IMR-90 (cell line): ENCODE results near the gene NMT1. TPM values are rescaled to one million over a fixed set of nuclear protein-coding genes. Genes with fewer than 3 reads are reported as not detected.

ENCODE experiments used
- ATAC-seq: fragments of 200-7000 bp; cut with Tn5 transposase; 2 replicates; pipeline ENCODE4 v1.9.1; 2020; ENCODE audit warnings: low read depth, mild to moderate bottlenecking, moderate library complexity
- BruUV-seq: library from RNA; stranded (reverse); fragments of 400-500 nt; replicated peaks from 2 replicates; lab custom pipeline; 2021; lab: Mats Ljungman, UMichigan
- CTCF ChIA-PET: fragments of 300-600 bp; formaldehyde crosslinking; extraction: SDS; loops from one replicate; lab custom pipeline; 2021; ENCODE audit warnings: antibody characterized with exemption; lab: Yijun Ruan, JAX
- POLR2A ChIA-PET: fragments of 300-600 bp; sonication (Branson Sonifier 250); formaldehyde crosslinking; loops from one replicate; lab custom pipeline; 2022; ENCODE audit warnings: antibody characterized with exemption; ENCODE audit not compliant: unreplicated experiment; lab: Charles Lee
- DNase-seq: peaks from one replicate; pipeline ENCODE4 v3.0.0; 2013
- H2AFZ ChIP-seq: replicated peaks from 2 replicates; pipeline ENCODE3; 2013; ENCODE audit warnings: low read length, mild to moderate bottlenecking; ENCODE audit not compliant: poor library complexity
- H2AK5ac ChIP-seq: 2 replicates; pipeline ENCODE4 v1.6.1; 2013; ENCODE audit warnings: low read depth, low read length, inconsistent platforms
- H2AK9ac ChIP-seq: replicated peaks from 2 replicates; pipeline ENCODE3; 2013; ENCODE audit warnings: mild to moderate bottlenecking, low read depth, low read length, moderate library complexity; ENCODE audit not compliant: poor library complexity
- H2BK120ac ChIP-seq: 2 replicates; pipeline ENCODE4 v1.6.1; 2013; ENCODE audit warnings: low read depth, low read length, inconsistent platforms
- H2BK15ac ChIP-seq: 3 replicates; pipeline ENCODE4 v1.6.1; 2013; ENCODE audit warnings: low read depth, low read length, inconsistent platforms
- H2BK20ac ChIP-seq: 2 replicates; pipeline ENCODE4 v1.6.1; 2013; ENCODE audit warnings: low read depth, mild to moderate bottlenecking, inconsistent platforms, low read length, moderate library complexity
- H2BK5ac ChIP-seq: 2 replicates; pipeline ENCODE4 v1.6.1; 2013; ENCODE audit warnings: mild to moderate bottlenecking, low read depth, low read length, inconsistent platforms; ENCODE audit not compliant: poor library complexity, severe bottlenecking
- H3K14ac ChIP-seq: replicated peaks from 2 replicates; pipeline ENCODE4 v1.6.1; 2013; ENCODE audit warnings: low read depth, low read length, inconsistent platforms
- H3K18ac ChIP-seq: 2 replicates; pipeline ENCODE4 v1.6.1; 2013; ENCODE audit warnings: low read depth, low read length, control low read depth
- H3K23ac ChIP-seq: 2 replicates; pipeline ENCODE4 v1.6.1; 2013; ENCODE audit warnings: low read depth, low read length, inconsistent platforms
- H3K27ac ChIP-seq: 2 replicates; pipeline ENCODE4 v1.5.1; 2013; ENCODE audit warnings: mild to moderate bottlenecking, control low read depth, low read length; ENCODE audit not compliant: insufficient read depth
- H3K27me3 ChIP-seq: 2 replicates; pipeline ENCODE4 v1.6.1; 2013; ENCODE audit warnings: low read length; ENCODE audit not compliant: control insufficient read depth, insufficient read depth
- H3K36me3 ChIP-seq: 2 replicates; pipeline ENCODE4 v1.6.1; 2013; ENCODE audit warnings: low read length, mixed read lengths; ENCODE audit not compliant: control insufficient read depth, insufficient read depth
- H3K4ac ChIP-seq: 2 replicates; pipeline ENCODE4 v1.6.1; 2013; ENCODE audit warnings: low read depth, low read length, inconsistent platforms
- H3K4me1 ChIP-seq: 2 replicates; pipeline ENCODE4 v1.6.1; 2013; ENCODE audit warnings: low read length, mixed read lengths; ENCODE audit not compliant: control insufficient read depth, insufficient read depth
- H3K4me2 ChIP-seq: 2 replicates; pipeline ENCODE4 v1.6.1; 2013; ENCODE audit warnings: low read depth, mild to moderate bottlenecking, control low read depth, low read length, moderate library complexity
- H3K4me3 ChIP-seq: 2 replicates; pipeline ENCODE4 v1.5.1; 2013; ENCODE audit warnings: low read depth, mild to moderate bottlenecking, control low read depth, low read length, moderate library complexity; ENCODE audit not compliant: insufficient read depth
- H3K56ac ChIP-seq: 2 replicates; pipeline ENCODE4 v1.6.1; 2013; ENCODE audit warnings: low read length, inconsistent platforms; ENCODE audit not compliant: insufficient read depth; ENCODE audit errors: extremely low read depth
- H3K79me1 ChIP-seq, 2 experiments: 2 replicates each; pipeline ENCODE4 v1.6.1; 2013; ENCODE audit warnings: low read length in 2 of 2, inconsistent platforms in 1 of 2, low read depth in 1 of 2
- H3K9ac ChIP-seq: 2 replicates; pipeline ENCODE4 v1.6.1; 2013; ENCODE audit warnings: low read depth, low read length, control low read depth
- H3K9me1 ChIP-seq: 2 replicates; pipeline ENCODE4 v1.6.1; 2013; ENCODE audit warnings: low read length, inconsistent platforms; ENCODE audit not compliant: insufficient read depth
- H3K9me3 ChIP-seq: 2 replicates; pipeline ENCODE4 v1.6.1; 2013; ENCODE audit warnings: low read length; ENCODE audit not compliant: control insufficient read depth, insufficient read depth
- H4K20me1 ChIP-seq: 2 replicates; pipeline ENCODE4 v1.6.1; 2013; ENCODE audit warnings: low read length, inconsistent platforms; ENCODE audit not compliant: insufficient read depth
- H4K5ac ChIP-seq: 2 replicates; pipeline ENCODE4 v1.6.1; 2013; ENCODE audit warnings: mild to moderate bottlenecking, low read depth, low read length, control low read depth
- H4K8ac ChIP-seq, 2 experiments: 2 replicates each; pipeline ENCODE4 v1.6.1; 2013; ENCODE audit warnings: low read depth in 2 of 2, low read length in 2 of 2, control low read depth in 1 of 2, inconsistent platforms in 1 of 2
- H4K91ac ChIP-seq: 2 replicates; pipeline ENCODE4 v1.6.1; 2013; ENCODE audit warnings: low read depth, low read length, inconsistent platforms; ENCODE audit not compliant: insufficient read depth
- BHLHE40 ChIP-seq: fragments of 150-350 bp; IDR thresholded peaks from 2 replicates; pipeline ENCODE4 v1.6.1; 2016; ENCODE audit warnings: mild to moderate bottlenecking, low read depth, low read length
- CEBPB ChIP-seq: IDR thresholded peaks from 2 replicates; pipeline ENCODE4 v1.6.1; 2012; ENCODE audit warnings: low read depth, low read length, improper control_type of control experiment
- CHD1 ChIP-seq: IDR thresholded peaks from 2 replicates; pipeline ENCODE4 v1.6.1; 2012; ENCODE audit warnings: low read depth, low read length, improper control_type of control experiment
- FOS ChIP-seq: fragments of 150-350 bp; IDR thresholded peaks from 2 replicates; pipeline ENCODE4 v1.6.1; 2016; ENCODE audit warnings: low read depth, low read length
- MAFK ChIP-seq: IDR thresholded peaks from 2 replicates; pipeline ENCODE4 v1.6.1; 2012; ENCODE audit warnings: low read depth, low read length, improper control_type of control experiment
- MAZ ChIP-seq: IDR thresholded peaks from 2 replicates; pipeline ENCODE4 v1.6.1; 2012; ENCODE audit warnings: low read depth, mild to moderate bottlenecking, low read length, improper control_type of control experiment, moderate library complexity, borderline replicate concordance
- MXI1 ChIP-seq: IDR thresholded peaks from 2 replicates; pipeline ENCODE4 v1.6.1; 2012; ENCODE audit warnings: low read depth, mild to moderate bottlenecking, low read length, moderate library complexity, borderline replicate concordance
- NFE2L2 ChIP-seq: fragments of 150-350 bp; IDR thresholded peaks from 2 replicates; pipeline ENCODE4 v1.6.1; 2016; ENCODE audit warnings: low read depth, mild to moderate bottlenecking, low read length
- POLR2A ChIP-seq: IDR thresholded peaks from 2 replicates; pipeline ENCODE4 v1.6.1; 2012; ENCODE audit warnings: mild to moderate bottlenecking, low read depth, low read length
- RAD21 ChIP-seq: IDR thresholded peaks from 2 replicates; pipeline ENCODE4 v1.6.1; 2012; ENCODE audit warnings: low read length, improper control_type of control experiment
- RCOR1 ChIP-seq: IDR thresholded peaks from 2 replicates; pipeline ENCODE4 v1.6.1; 2012; ENCODE audit warnings: mild to moderate bottlenecking, low read length, improper control_type of control experiment; ENCODE audit not compliant: insufficient replicate concordance
- RFX5 ChIP-seq: IDR thresholded peaks from 2 replicates; pipeline ENCODE4 v1.8.0; 2012; ENCODE audit warnings: low read depth, mild to moderate bottlenecking, low read length, moderate library complexity
- SMC3 ChIP-seq: fragments of 150-350 bp; IDR thresholded peaks from 2 replicates; pipeline ENCODE4 v1.6.1; 2016; ENCODE audit warnings: low read depth, mild to moderate bottlenecking, antibody characterized with exemption, low read length, moderate library complexity
- whole genome bisulfite sequencing, 2 experiments: methylation state at CpG; one replicate each; pipeline versions ENCODE4 v1.1.5 to v1.1.7; 2013; ENCODE audit warnings: missing lambda C conversion rate in 2 of 2; ENCODE audit not compliant: insufficient read length in 1 of 2; ENCODE audit errors: extremely low coverage in 2 of 2; 5-methylcytosine and 5-hydroxymethylcytosine counted together
- dilution Hi-C: fragments of 300-500 bp; cut with HindIII; formaldehyde crosslinking; loops from one replicate; pipeline ENCODE4 v1.14.3; 2018; ENCODE audit warnings: low sequenced_read_pairs; ENCODE audit not compliant: unreplicated experiment
- in situ Hi-C: fragments of 300-500 bp; cut with MboI; formaldehyde crosslinking; loops from 3 replicates; pipeline ENCODE4 v1.14.3; 2019; ENCODE audit warnings: low sequenced_read_pairs, inconsistent platforms, mixed read lengths
- intact Hi-C: fragments of 100-400 bp; cut with micrococcal nuclease; formaldehyde crosslinking; loops from 2 replicates; pipeline ENCODE4 v1.10.0; 2022
- polyA plus RNA-seq, 3 experiments: library from polyadenylated mRNA; depleted of rRNA; stranded (reverse); fragments of >200 nt; gene quantifications; 2 replicates each; pipeline ENCODE4 v1.2.3, GENCODE V29; 2012; ENCODE audit warnings: low replicate concordance in 1 of 3
- total RNA-seq: library from RNA; depleted of rRNA; stranded (reverse); fragments of >200 nt; gene quantifications from 2 replicates; pipeline ENCODE4 v1.2.3, GENCODE V29; 2012
- TF ChIP-seq, protein P1 (sequence below): fragments of 150-350 bp; IDR thresholded peaks from 2 replicates; pipeline ENCODE4 v1.6.1; 2016; ENCODE audit warnings: low read depth, mild to moderate bottlenecking, low read length, moderate library complexity, borderline replicate concordance
- TF ChIP-seq, protein P2 (sequence below): conservative IDR thresholded peaks from 2 replicates; pipeline ENCODE4 v1.5.1; 2012; ENCODE audit warnings: mild to moderate bottlenecking, low read depth, low read length, improper control_type of control experiment
- TF ChIP-seq, protein P3 (sequence below): fragments of 150-350 bp; IDR thresholded peaks from 2 replicates; pipeline ENCODE4 v1.6.1; 2017; ENCODE audit warnings: mild to moderate bottlenecking, antibody characterized with exemption, low read length, low read depth

The NMT1 gene
- total and polyA plus RNA-seq, 2 of the 4 experiments (the other 2 are of a cell fraction): 38.0 to 60.6 TPM

DNA sequence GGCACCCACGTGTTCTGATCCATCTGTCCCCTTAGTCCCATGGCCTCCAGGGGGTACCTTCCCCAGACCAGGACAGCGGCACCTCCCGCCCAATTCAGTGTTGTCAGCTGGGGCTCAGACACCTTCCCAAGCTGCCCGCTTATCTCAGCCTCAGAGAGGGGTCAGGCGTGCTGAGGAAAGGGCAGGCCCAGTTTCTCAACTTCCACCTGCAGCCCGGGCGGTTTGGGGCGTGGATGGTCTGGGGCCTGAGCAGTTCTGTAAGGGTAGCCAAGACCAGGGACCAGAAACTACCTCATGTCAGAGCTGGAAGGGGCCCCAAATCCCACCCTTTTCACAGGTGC is 66.1 kb downstream of the NMT1 start:
- H3K27ac ChIP-seq: peak overlapping the region; percentile 88
- H3K23ac ChIP-seq: peak overlapping the region; percentile 79
- no peak overlapping the region for H3K4me2 ChIP-seq
- no peak overlapping the region for H3K9ac ChIP-seq
- peak overlapping the region; percentile 65 for H4K5ac ChIP-seq
- H3K36me3 ChIP-seq: no peaks in the 10 kb centered on the region
- DNase-seq (no peak), ATAC-seq (no peak)
- intact Hi-C loops: no loop called here
- H4K8ac ChIP-seq: peak overlapping the region; percentile 72 to 94
- peak overlapping the region; percentile 99 for H2AK5ac ChIP-seq
- peak overlapping the region; percentile 80; the same call in 1 of the 2 replicates for H3K18ac ChIP-seq
- ChIA-PET POLR2A (no interaction called here), CTCF (no interaction called here)
- peak overlapping the region; percentile 77 for H2AFZ ChIP-seq
- no peak overlapping the region for H3K56ac ChIP-seq
- peaks cover 9% of the 10 kb centered on the region; the same call in 1 of the 2 replicates for H4K20me1 ChIP-seq
- peaks cover 50% of the 10 kb centered on the region for H3K4me1 ChIP-seq
- TF ChIP-seq NFE2L2: no peak
- TF ChIP-seq CHD1: no peak
- TF ChIP-seq, protein P1, sequence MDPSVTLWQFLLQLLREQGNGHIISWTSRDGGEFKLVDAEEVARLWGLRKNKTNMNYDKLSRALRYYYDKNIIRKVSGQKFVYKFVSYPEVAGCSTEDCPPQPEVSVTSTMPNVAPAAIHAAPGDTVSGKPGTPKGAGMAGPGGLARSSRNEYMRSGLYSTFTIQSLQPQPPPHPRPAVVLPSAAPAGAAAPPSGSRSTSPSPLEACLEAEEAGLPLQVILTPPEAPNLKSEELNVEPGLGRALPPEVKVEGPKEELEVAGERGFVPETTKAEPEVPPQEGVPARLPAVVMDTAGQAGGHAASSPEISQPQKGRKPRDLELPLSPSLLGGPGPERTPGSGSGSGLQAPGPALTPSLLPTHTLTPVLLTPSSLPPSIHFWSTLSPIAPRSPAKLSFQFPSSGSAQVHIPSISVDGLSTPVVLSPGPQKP: no peak
- no peak for TF ChIP-seq RFX5
- TF ChIP-seq MAFK: no peak
- TF ChIP-seq, protein P2, sequence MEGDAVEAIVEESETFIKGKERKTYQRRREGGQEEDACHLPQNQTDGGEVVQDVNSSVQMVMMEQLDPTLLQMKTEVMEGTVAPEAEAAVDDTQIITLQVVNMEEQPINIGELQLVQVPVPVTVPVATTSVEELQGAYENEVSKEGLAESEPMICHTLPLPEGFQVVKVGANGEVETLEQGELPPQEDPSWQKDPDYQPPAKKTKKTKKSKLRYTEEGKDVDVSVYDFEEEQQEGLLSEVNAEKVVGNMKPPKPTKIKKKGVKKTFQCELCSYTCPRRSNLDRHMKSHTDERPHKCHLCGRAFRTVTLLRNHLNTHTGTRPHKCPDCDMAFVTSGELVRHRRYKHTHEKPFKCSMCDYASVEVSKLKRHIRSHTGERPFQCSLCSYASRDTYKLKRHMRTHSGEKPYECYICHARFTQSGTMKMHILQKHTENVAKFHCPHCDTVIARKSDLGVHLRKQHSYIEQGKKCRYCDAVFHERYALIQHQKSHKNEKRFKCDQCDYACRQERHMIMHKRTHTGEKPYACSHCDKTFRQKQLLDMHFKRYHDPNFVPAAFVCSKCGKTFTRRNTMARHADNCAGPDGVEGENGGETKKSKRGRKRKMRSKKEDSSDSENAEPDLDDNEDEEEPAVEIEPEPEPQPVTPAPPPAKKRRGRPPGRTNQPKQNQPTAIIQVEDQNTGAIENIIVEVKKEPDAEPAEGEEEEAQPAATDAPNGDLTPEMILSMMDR: no peak
- TF ChIP-seq FOS: no peak
- TF ChIP-seq BHLHE40: no peak
- no peak for TF ChIP-seq CEBPB
- no peak for TF ChIP-seq MXI1
- no peak for TF ChIP-seq RAD21
- no peak for TF ChIP-seq RCOR1
- TF ChIP-seq SMC3: no peak
- no peak for TF ChIP-seq POLR2A
- TF ChIP-seq, protein P3, sequence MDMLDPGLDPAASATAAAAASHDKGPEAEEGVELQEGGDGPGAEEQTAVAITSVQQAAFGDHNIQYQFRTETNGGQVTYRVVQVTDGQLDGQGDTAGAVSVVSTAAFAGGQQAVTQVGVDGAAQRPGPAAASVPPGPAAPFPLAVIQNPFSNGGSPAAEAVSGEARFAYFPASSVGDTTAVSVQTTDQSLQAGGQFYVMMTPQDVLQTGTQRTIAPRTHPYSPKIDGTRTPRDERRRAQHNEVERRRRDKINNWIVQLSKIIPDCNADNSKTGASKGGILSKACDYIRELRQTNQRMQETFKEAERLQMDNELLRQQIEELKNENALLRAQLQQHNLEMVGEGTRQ: no peak
- no peak for TF ChIP-seq MAZ
- BruUV-seq: no TSS peak
- H3K14ac ChIP-seq: peak overlapping the region; percentile 95
- no peak overlapping the region for H3K4me3 ChIP-seq
- H2BK15ac ChIP-seq: peak overlapping the region; percentile 96; the same call in 1 of the 3 replicates
- H4K91ac ChIP-seq: peak overlapping the region; percentile 88
- H2AK9ac ChIP-seq: peak overlapping the region; percentile 39
- peak overlapping the region; percentile 91 for H2BK120ac ChIP-seq
- peaks cover 64 to 92% of the 10 kb centered on the region in 2 experiments for H3K79me1 ChIP-seq
- peak overlapping the region; percentile 84 for H2BK20ac ChIP-seq
- H3K27me3 ChIP-seq: no peaks in the 10 kb centered on the region
- peak overlapping the region; percentile 89 for H2BK5ac ChIP-seq
- in situ Hi-C loops: no loop called here
- WGBS, 2 experiments: 88% methylated on average over 3 of the region's 8 CpGs; no CpG with 5 or more reads in 1 of the 2 experiments
- dilution Hi-C loops: no loop called here
- peak overlapping the region; percentile 98 for H3K4ac ChIP-seq
- no peaks in the 10 kb centered on the region for H3K9me3 ChIP-seq
- H3K9me1 ChIP-seq: peaks cover 45% of the 10 kb centered on the region
